Stimulated activated CD4-positive, alpha-beta T cell treated with anti-CD3 and anti-CD28 coated beads, Interleukin-12 subunit alpha, Interleukin-12 subunit beta, amount 100 ng/mL, for 24 hours (primary cell): ENCODE measurements around the gene YAE1.
A peak's percentile ranks its signal among the peaks of the same experiment; 100 is the strongest.

ENCODE experiments used
- DNase-seq, 2 experiments: peaks; one replicate each; pipeline ENCODE4 v3.0.0-alpha.2; 2020; ENCODE audit warnings: low read depth in 2 of 2

The YAE1 gene

GRCh38 chr7:39554583-39555165 is 11.5 kb upstream of the YAE1 start:
- no peak for DNase-seq

GRCh38 chr7:39557222-39557621 is 9.0 kb upstream of the YAE1 start:
- DNase-seq: no peak

GRCh38 chr7:39557911-39558310 is 8.3 kb upstream of the YAE1 start:
- DNase-seq: no peak

GRCh38 chr7:39560408-39560807 is 5.8 kb upstream of the YAE1 start:
- DNase-seq: no peak

GRCh38 chr7:39560997-39561396 is 5.2 kb upstream of the YAE1 start:
- DNase-seq: no peak

- no peak for DNase-seq
Measured at GRCh38 chr7:39565538-39565937, 666 bp upstream of the YAE1 start.

GRCh38 chr7:39567294-39567693 is 1.1 kb downstream of the YAE1 start:
- no peak for DNase-seq

GRCh38 chr7:39574673-39575349 is 8.6 kb downstream of the YAE1 start:
- DNase-seq: no peak

GRCh38 chr7:39577229-39577874 is 11.1 kb downstream of the YAE1 start:
- DNase-seq: no peak

- peak; percentile 49 to 59 for DNase-seq
Measured at GRCh38 chr7:39580149-39580874, 14.1 kb downstream of the YAE1 start.

GRCh38 chr7:39582536-39582935 is 16.3 kb downstream of the YAE1 start:
- no peak for DNase-seq

GRCh38 chr7:39583539-39583938 is 17.3 kb downstream of the YAE1 start:
- DNase-seq: no peak

- no peak for DNase-seq
Measured at GRCh38 chr7:39587393-39587792, 21.2 kb downstream of the YAE1 start.

GRCh38 chr7:39588416-39588815 is 22.2 kb downstream of the YAE1 start:
- DNase-seq: no peak

GRCh38 chr7:39589323-39590111 is 23.3 kb downstream of the YAE1 start:
- peak; percentile 39 to 47 for DNase-seq

GRCh38 chr7:39592586-39592985 is 26.4 kb downstream of the YAE1 start:
- no peak for DNase-seq

- no peak for DNase-seq
Measured at GRCh38 chr7:39594988-39595620, 28.9 kb downstream of the YAE1 start.

GRCh38 chr7:39602351-39602750 is 36.1 kb downstream of the YAE1 start:
- no peak for DNase-seq

- DNase-seq: no peak
Measured at GRCh38 chr7:39603924-39604323, 37.7 kb downstream of the YAE1 start.

GRCh38 chr7:39605087-39605486 is 38.9 kb downstream of the YAE1 start:
- no peak for DNase-seq

GRCh38 chr7:39606352-39606751 is 40.1 kb downstream of the YAE1 start:
- no peak for DNase-seq
